ENCODE data around the gene CAMK2B.
"Not testable (repeated sequence)": the region's sequence is repeated elsewhere in the genome, so short reads cannot be mapped to it uniquely, and the experiment has no call there.

The CAMK2B gene

DNA sequence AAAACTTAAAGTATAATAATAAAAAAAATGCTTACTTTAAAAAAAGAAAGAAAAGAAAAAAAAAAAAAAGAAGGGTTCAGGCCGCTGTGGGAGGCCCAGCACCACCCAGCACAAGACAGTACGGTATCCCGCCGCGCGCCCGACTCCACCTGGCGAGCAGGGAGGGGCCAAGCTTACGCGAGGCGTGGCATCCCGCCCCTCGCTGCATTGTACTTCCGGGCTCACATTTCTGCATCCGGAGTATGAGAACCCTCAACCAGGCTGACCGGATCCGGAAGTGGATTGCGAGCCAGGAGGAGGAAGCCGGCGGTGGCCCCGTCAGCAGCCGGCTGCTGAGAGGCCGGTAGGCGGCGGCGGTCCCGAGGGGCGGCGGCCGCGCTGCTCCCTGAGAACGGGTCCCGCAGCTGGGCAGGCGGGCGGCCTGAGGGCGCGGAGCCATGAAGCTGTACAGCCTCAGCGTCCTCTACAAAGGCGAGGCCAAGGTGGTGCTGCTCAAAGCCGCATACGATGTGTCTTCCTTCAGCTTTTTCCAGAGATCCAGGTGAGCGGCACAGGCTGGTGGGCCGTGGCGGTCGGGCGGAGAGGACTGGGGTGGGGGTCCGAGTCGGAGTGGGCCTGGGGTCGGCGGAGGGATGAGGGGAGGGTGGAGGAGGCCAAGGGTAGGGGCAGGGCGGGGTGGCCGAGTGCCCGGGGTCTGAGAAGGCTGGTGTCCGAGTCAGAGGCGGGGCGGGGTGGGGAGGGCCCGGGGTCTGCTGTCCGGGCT is 124.5 kb downstream of the CAMK2B start, which contains the start of gene YKT6:
Gene YKT6 (plus strand): TSS at position 280 of the 763 bp plus-strand sequence. CDS start 158 bp downstream, at position 438.
- DNase-seq (ENCODE audit: low read depth) = peak; percentile 79
- TF ChIP-seq, protein P1, sequence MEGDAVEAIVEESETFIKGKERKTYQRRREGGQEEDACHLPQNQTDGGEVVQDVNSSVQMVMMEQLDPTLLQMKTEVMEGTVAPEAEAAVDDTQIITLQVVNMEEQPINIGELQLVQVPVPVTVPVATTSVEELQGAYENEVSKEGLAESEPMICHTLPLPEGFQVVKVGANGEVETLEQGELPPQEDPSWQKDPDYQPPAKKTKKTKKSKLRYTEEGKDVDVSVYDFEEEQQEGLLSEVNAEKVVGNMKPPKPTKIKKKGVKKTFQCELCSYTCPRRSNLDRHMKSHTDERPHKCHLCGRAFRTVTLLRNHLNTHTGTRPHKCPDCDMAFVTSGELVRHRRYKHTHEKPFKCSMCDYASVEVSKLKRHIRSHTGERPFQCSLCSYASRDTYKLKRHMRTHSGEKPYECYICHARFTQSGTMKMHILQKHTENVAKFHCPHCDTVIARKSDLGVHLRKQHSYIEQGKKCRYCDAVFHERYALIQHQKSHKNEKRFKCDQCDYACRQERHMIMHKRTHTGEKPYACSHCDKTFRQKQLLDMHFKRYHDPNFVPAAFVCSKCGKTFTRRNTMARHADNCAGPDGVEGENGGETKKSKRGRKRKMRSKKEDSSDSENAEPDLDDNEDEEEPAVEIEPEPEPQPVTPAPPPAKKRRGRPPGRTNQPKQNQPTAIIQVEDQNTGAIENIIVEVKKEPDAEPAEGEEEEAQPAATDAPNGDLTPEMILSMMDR (conservative IDR thresholded peaks at IDR 0.05; ENCODE audit: low read depth, low read length) = peak; percentile 37
- H3K4me3 ChIP-seq (ENCODE audit: low read length) = peak within 1 kb of the TSS; percentile 96

- DNase-seq (ENCODE audit: low read depth); H3K4me3 ChIP-seq (ENCODE audit: low read length): not testable (repeated sequence)
Measured at GRCh38 chr7:44200163-44200562, 125.2 kb downstream of the CAMK2B start.

DNA sequence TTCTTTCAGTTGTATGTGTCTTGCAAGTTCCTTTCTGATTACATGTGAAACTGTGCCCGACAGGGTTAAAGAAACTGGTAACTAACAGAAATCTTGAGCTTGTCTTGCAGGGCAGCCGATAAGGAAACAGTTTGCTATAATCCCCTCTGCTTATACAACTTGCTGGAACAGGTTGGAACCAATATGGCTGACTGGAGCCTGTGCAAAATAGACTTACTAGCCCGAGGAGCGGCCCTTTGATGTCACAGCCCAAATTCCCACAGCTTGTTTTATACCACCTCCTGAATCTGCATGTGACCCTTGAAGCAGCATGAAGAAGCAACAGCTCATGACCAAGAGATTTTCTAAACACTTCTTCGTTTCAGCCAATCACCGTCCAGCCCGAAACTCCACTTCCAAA is 127.9 kb downstream of the CAMK2B start:
- TF ChIP-seq, protein P1 (conservative IDR thresholded peaks at IDR 0.05; ENCODE audit: low read depth, low read length) = no peak
- DNase-seq (ENCODE audit: low read depth) = no peak
- H3K4me3 ChIP-seq (ENCODE audit: low read length) = no peak overlapping the region

DNA sequence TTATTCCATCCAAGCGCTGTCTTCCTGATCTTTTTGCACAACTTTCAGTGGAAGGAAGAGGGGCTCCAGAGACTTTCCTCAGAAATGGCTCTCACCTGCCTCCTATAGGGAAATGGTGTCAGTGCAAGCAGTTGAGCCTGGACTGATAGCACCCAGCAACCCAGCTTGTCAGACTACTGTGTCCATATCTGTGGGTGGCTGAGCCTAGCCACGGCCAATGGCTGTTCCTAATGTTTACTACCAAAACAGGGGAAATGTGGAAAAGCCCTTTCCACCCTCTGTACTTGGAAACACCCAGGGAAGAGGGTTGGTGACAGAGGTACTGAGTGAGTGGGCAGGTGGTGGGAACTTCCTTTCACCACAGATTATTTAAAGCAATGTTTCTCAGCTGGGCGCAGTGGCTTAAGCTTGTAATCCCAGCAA is 128.9 kb downstream of the CAMK2B start:
- TF ChIP-seq, protein P1 (conservative IDR thresholded peaks at IDR 0.05; ENCODE audit: low read depth, low read length) = peak; percentile 88
- DNase-seq (ENCODE audit: low read depth) = no peak
- H3K4me3 ChIP-seq (ENCODE audit: low read length) = no peak overlapping the region

GRCh38 chr7:44195889-44196288 is 129.5 kb downstream of the CAMK2B start:
- TF ChIP-seq, protein P1 (conservative IDR thresholded peaks at IDR 0.05; ENCODE audit: low read depth, low read length) = no peak
- H3K4me3 ChIP-seq (ENCODE audit: low read length) = no peak overlapping the region
- no peak for DNase-seq (ENCODE audit: low read depth)

GRCh38 chr7:44194562-44195145 is 130.7 kb downstream of the CAMK2B start:
- TF ChIP-seq, protein P1 (conservative IDR thresholded peaks at IDR 0.05; ENCODE audit: low read depth, low read length) = no peak
- H3K4me3 ChIP-seq (ENCODE audit: low read length) = no peak overlapping the region
- DNase-seq (ENCODE audit: low read depth) = no peak

DNA sequence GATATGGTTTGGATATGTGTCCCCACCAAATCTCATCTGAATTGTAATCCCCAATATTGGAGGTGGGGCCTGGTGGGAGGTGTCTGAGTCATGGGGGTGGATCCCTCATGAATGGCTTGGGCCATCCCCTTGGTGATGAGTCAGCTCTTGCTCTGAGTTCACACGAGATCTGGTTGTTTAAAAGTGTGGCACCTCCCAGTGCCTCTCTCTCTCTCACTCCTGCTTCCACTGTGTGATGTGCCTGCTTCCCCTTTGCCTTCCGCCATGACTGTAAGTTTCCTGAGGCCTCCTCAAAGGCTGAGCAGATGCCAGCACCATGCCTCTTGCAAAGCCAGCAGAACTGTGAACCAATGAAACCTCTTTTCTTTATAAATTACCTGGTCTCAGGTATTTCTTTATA is 131.3 kb downstream of the CAMK2B start:
- TF ChIP-seq, protein P1 (conservative IDR thresholded peaks at IDR 0.05; ENCODE audit: low read depth, low read length) = no peak
- H3K4me3 ChIP-seq (ENCODE audit: low read length) = no peak overlapping the region
- DNase-seq (ENCODE audit: low read depth) = no peak

Measured in retinal pigment epithelial cell (primary cell).